Measurements from ENCODE around the gene HTT-AS. TPM values are rescaled to one million over a fixed set of nuclear protein-coding genes. Genes with fewer than 3 reads are reported as not detected.

Gene HTT-AS
- polyA plus RNA-seq, 1 of the 3 experiments (the other 2 are of a cell fraction) = not detected

GRCh38 chr4:3016961-3017360 is 57.4 kb downstream of the HTT-AS start:
- H3K36me3 ChIP-seq (replicated peaks in 1 of 2; ENCODE audit: control insufficient read depth in 1 of 2, insufficient read depth in 2 of 2, low read length in 1 of 2) = no peaks in the 10 kb centered on the region
- WGBS (ENCODE audit: low lambda C conversion rate) = 63% methylated on average over 4 of the region's 4 CpGs
- TF ChIP-seq GATA2 (CRISPR knock-in tag; IDR thresholded peaks at IDR 0.05) = no peak
- no peaks in the 10 kb centered on the region for H3K9me2 ChIP-seq
- H3K27ac ChIP-seq (ENCODE audit: low read depth in 2 of 2, low read length in 1 of 2) = peak overlapping the region in 1 of 2 experiments; percentile 88; a peak in 2 of 4 replicates
- H3K4me1 ChIP-seq (ENCODE audit: control insufficient read depth in 1 of 2, insufficient read depth in 2 of 2, low read depth in 1 of 2, low read length in 1 of 2) = peaks cover 0 to 12% of the 10 kb centered on the region in 2 experiments; a peak in 1 of 4 replicates
- CTCF ChIA-PET = interaction anchor here (0.9 to 1.7 kb wide), 6 partner anchors 20 to 68 kb away, joined by 3 to 6 read pairs (median 3); partner anchors contain the start of genes GRK4 and NOP14
- H4K20me1 ChIP-seq (ENCODE audit: insufficient read depth) = no peaks in the 10 kb centered on the region
- no peak overlapping the region for H3K9ac ChIP-seq
- no peaks in the 10 kb centered on the region for H3K9me3 ChIP-seq
- POLR2A ChIA-PET = interaction anchor here (0.6 kb wide), 2 partner anchors 9 to 1290 kb away, joined by 3 read pairs; no protein-coding TSS in a partner anchor
- no peak overlapping the region for H3K4me3 ChIP-seq (ENCODE audit: low read depth in 2 of 2, low read length in 1 of 2)
- H3K4me2 ChIP-seq = no peak overlapping the region
- peak; percentile 42 for DNase-seq
- no peaks in the 10 kb centered on the region for H3K27me3 ChIP-seq (ENCODE audit: insufficient read depth)
- no peaks in the 10 kb centered on the region for H3K79me2 ChIP-seq (ENCODE audit: insufficient read depth)
- H3F3A ChIP-seq (replicated peaks; ENCODE audit: insufficient read depth) = no peaks in the 10 kb centered on the region
- no peak overlapping the region for H2AFZ ChIP-seq (ENCODE audit: low read depth)

DNA sequence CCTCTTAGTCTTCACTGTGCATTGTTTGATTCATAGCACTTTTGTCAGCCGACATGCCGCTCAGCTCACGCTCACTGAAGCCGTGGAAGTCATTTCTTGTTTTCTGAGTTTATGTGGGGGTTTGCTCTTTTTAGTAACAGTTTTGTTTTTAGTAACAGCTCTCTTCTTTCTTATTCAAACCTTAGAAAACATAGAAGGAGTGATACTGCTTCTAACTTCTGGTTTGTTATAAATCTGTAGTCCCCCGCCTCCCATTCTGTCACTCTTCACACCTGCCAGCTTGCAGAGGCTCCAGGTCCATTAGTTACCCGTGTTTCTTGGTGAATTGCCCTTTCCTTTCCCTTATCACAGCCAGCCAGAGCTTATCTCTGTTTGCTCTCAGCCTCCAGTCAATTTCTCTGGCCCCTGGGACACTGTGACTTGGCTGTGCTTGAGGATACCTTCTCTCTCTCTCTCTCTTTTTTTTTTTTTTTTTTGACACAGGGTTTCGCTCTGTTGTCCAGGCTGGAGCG is 60.4 kb downstream of the HTT-AS start:
- ChIA-PET POLR2A (no interaction called here), CTCF (interaction anchor here (1.0 to 1.1 kb wide), 2 partner anchors 24 to 35 kb away, joined by 3 to 7 read pairs; no protein-coding TSS in a partner anchor)
- H3K4me3 ChIP-seq (ENCODE audit: low read depth in 2 of 2, low read length in 1 of 2) = no peak overlapping the region
- no peaks in the 10 kb centered on the region for H3K9me3 ChIP-seq
- no peaks in the 10 kb centered on the region for H3K79me2 ChIP-seq (ENCODE audit: insufficient read depth)
- H3K4me2 ChIP-seq = no peak overlapping the region
- peaks cover 5 to 12% of the 10 kb centered on the region in 2 experiments; a peak in 3 of 4 replicates for H3K4me1 ChIP-seq (ENCODE audit: control insufficient read depth in 1 of 2, insufficient read depth in 2 of 2, low read depth in 1 of 2, low read length in 1 of 2)
- H3K27ac ChIP-seq (ENCODE audit: low read depth in 2 of 2, low read length in 1 of 2) = no peak overlapping the region
- 82% methylated on average over 8 of the region's 8 CpGs for WGBS (ENCODE audit: low lambda C conversion rate)
- DNase-seq = no peak
- H2AFZ ChIP-seq (ENCODE audit: low read depth) = no peak overlapping the region
- H3K36me3 ChIP-seq (replicated peaks in 1 of 2; ENCODE audit: control insufficient read depth in 1 of 2, insufficient read depth in 2 of 2, low read length in 1 of 2) = no peaks in the 10 kb centered on the region
- H3K9me2 ChIP-seq = no peaks in the 10 kb centered on the region
- H3F3A ChIP-seq (replicated peaks; ENCODE audit: insufficient read depth) = peaks cover 7% of the 10 kb centered on the region
- H3K27me3 ChIP-seq (ENCODE audit: insufficient read depth) = no peaks in the 10 kb centered on the region
- no peak overlapping the region for H3K9ac ChIP-seq
- H4K20me1 ChIP-seq (ENCODE audit: insufficient read depth) = no peaks in the 10 kb centered on the region
- TF ChIP-seq JUND (IDR thresholded peaks at IDR 0.05) = no peak
- 0 out of 2 replicates have a peak, but pooled peaks have one; percentile 9 for TF ChIP-seq GATA2 (CRISPR knock-in tag; IDR thresholded peaks at IDR 0.05)
- TF ChIP-seq EP300 (IDR thresholded peaks at IDR 0.05; ENCODE audit: borderline replicate concordance in 1 of 2, low read depth in 1 of 2, low read length in 1 of 2) = no peak

Small RNA genes within 50 kb of the gene (small RNA-seq; reads per million reads assigned to genes)
- gene RF02134 (0 reads per million in 7 experiments), gene RF02135 (0 reads per million in 7 experiments), gene RNU6-204P (0 to 3.6 (median 1.1) reads per million in 7 experiments)

Other genes with a start within 250 kb of the HTT-AS start
- 97.0 and 155 TPM in 2 replicates for gene ADD1, start 230.7 kb downstream of the HTT-AS start, polyA plus RNA-seq (2012; rRNA removed)
- gene NOP14, start 111.1 kb downstream of the HTT-AS start, polyA plus RNA-seq (2012; rRNA removed) = 7.5 and 9.8 TPM in 2 replicates
- gene GRK4, start 111.0 kb downstream of the HTT-AS start, polyA plus RNA-seq (2012; rRNA removed) = 2.2 and 2.7 TPM in 2 replicates
- gene HTT, start 143 bp upstream of the HTT-AS start, polyA plus RNA-seq (2012; rRNA removed) = 11.3 and 13.1 TPM in 2 replicates
- 0.15 and 0.18 TPM in 2 replicates for gene MSANTD1, start 174.6 kb upstream of the HTT-AS start, polyA plus RNA-seq (2012; rRNA removed)
- 11.4 and 18.4 TPM in 2 replicates for gene RGS12, start 218.5 kb upstream of the HTT-AS start, polyA plus RNA-seq (2012; rRNA removed)